EH (cell line): ENCODE data around the gene VIPR2.
"Not testable (repeated sequence)": the region's sequence is repeated elsewhere in the genome, so short reads cannot be mapped to it uniquely, and the experiment has no call there.

Experiments used
- DNase-seq: peaks from one replicate; pipeline ENCODE4 v3.0.0-alpha.2; 2015; ENCODE audit warnings: low read depth

VIPR2 gene

GRCh38 chr7:159103382-159104187, 41.1 kb downstream of the VIPR2 start:
- DNase-seq = no peak

- no peak for DNase-seq
These were observed 41.8 kb downstream of the VIPR2 start for GRCh38 chr7:159102681-159103381.

GRCh38 chr7:159101661-159102091, 43.0 kb downstream of the VIPR2 start:
- not testable (repeated sequence) for DNase-seq

GRCh38 chr7:159101083-159101395, 43.6 kb downstream of the VIPR2 start:
- not testable (repeated sequence) for DNase-seq

- not testable (repeated sequence) for DNase-seq
These were observed 44.2 kb downstream of the VIPR2 start for GRCh38 chr7:159100281-159101082.

GRCh38 chr7:159099711-159100231, 44.9 kb downstream of the VIPR2 start:
- no peak for DNase-seq

GRCh38 chr7:159098811-159099655, 45.6 kb downstream of the VIPR2 start:
- no peak for DNase-seq

- DNase-seq = no peak
These were observed 46.3 kb downstream of the VIPR2 start for GRCh38 chr7:159098424-159098786.

GRCh38 chr7:159097661-159098423, 46.8 kb downstream of the VIPR2 start:
- no peak for DNase-seq

- DNase-seq = no peak
These were observed 47.7 kb downstream of the VIPR2 start for GRCh38 chr7:159096736-159097581.

GRCh38 chr7:159095979-159096411, 48.7 kb downstream of the VIPR2 start:
- DNase-seq = no peak

- DNase-seq = no peak
These were observed 49.5 kb downstream of the VIPR2 start for GRCh38 chr7:159094919-159095915.

- DNase-seq = no peak
These were observed 50.5 kb downstream of the VIPR2 start for GRCh38 chr7:159094023-159094740.

- no peak for DNase-seq
These were observed 51.2 kb downstream of the VIPR2 start for GRCh38 chr7:159093351-159093971.

- no peak for DNase-seq
These were observed 52.0 kb downstream of the VIPR2 start for GRCh38 chr7:159092701-159093121.

GRCh38 chr7:159091480-159092475, 52.9 kb downstream of the VIPR2 start:
- no peak for DNase-seq
